HG02870 (cell line): ENCODE measurements around the gene TLE4.

Experiments
- ATAC-seq: cut with Tn5 transposase; IDR thresholded peaks from one replicate; pipeline ENCODE4 v1.9.1; 2021; ENCODE audit warnings: mild to moderate bottlenecking, moderate library complexity; ENCODE audit not compliant: unreplicated experiment

Gene TLE4

GRCh38 chr9:79684711-79685575, 113.2 kb downstream of the TLE4 start:
- no peak for ATAC-seq

GRCh38 chr9:79685577-79685976, 113.8 kb downstream of the TLE4 start:
- no peak for ATAC-seq

- ATAC-seq = no peak
Measured at GRCh38 chr9:79686381-79687130, 114.8 kb downstream of the TLE4 start.

- no peak for ATAC-seq
Measured at GRCh38 chr9:79687131-79687447, 115.3 kb downstream of the TLE4 start.

DNA sequence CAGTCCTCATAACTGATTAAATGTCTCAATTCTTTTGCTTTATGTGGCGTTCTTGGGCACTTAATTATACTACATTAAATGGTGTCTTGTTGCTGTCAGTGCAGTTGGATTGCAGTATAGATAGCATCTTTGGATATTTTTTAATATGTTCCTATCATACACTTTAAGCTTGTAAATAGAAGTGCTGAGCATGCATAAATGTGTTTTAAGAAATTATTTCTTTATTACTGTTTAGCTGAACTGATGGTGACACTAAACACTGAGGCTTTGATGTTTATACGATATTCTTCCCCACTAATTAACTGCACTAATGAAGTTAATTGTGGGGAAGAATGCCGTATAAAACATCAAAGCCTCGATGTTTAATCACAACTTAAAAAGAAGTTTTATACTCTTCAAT, 116.6 kb downstream of the TLE4 start:
- no peak for ATAC-seq

DNA sequence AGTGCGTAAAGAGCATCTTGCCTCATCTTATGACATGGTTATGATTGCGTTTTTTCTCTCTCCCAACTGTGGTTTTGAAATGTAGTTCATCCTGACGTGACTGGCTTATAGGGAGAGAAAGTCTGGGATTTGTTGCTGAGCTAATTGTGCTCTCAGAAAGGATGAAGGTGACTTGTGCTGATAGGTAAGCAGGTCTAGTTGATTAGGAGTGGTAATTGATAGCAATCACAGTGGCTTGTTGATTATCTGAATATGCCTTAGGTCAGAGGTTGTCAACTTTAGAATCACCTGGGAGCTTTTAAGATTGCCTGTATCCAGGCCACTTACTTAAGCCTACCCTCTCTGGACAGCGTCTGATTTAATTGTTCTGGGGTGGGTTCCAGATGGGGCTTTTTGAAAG, 117.8 kb downstream of the TLE4 start:
- ATAC-seq = no peak

GRCh38 chr9:79691496-79691895, 119.7 kb downstream of the TLE4 start:
- no peak for ATAC-seq

GRCh38 chr9:79692857-79693571, 121.2 kb downstream of the TLE4 start:
- ATAC-seq = no peak

DNA sequence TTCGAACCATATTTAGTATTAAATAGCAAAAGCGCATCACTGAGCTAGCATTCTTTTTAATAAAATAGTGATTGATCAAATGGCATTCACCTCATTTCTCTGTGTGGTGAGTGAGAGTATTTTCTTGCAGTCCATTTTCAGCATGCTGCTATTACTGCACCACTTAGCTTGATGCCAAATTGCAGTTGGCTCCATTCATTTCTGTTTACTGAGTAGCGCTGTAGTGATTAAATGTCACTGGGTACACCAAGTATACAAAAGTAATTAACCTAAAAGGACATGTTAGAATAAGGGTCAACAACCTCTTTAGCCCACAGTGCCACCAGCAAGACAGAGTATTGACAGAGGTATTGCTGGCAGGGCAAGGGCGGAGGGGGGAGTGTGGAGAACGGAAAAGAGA, 122.0 kb downstream of the TLE4 start:
- ATAC-seq = no peak

- no peak for ATAC-seq
Measured at GRCh38 chr9:79694208-79694607, 122.4 kb downstream of the TLE4 start.

- no peak for ATAC-seq
Measured at GRCh38 chr9:79694676-79695400, 123.1 kb downstream of the TLE4 start.

- peak; percentile 71 for ATAC-seq
Measured at GRCh38 chr9:79695531-79696175, 123.9 kb downstream of the TLE4 start.

DNA sequence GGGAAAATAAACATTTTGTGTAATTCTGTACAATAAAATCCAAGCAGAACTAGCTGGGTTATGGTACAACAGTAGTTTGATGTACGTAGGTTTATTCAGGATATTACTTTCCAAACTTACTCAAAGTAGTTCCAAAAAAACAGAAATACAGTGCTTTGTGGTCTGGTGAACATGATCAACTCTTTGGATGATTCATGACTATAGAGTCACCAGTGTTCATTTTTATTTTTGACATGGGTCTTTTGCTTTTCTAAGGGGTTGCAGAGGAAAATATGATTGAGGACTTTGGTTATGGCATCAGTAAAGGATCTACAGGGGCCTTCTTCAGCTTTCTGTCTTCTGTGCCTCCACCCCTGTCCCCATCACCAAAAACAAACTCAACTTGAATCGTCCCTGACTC, 127.2 kb downstream of the TLE4 start:
- no peak for ATAC-seq

DNA sequence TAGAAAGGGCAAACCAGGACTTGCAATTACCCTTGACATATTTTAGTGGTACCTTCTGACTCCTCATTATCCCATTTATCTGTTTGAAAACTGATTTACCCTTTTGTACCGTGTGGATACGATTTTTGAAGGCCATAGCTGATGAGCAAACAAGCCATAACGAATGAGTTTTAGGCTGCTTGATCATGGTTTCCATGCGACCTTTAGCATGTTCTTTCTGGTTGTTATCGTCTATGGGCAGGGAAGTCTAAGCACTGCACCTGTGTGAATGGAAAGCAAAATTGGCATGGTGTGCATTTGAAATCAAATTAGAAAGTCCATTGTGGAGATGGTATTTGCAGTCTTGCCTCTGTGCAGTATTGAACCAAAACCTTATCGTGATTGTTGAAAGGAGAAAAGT, 127.7 kb downstream of the TLE4 start:
- no peak for ATAC-seq

DNA sequence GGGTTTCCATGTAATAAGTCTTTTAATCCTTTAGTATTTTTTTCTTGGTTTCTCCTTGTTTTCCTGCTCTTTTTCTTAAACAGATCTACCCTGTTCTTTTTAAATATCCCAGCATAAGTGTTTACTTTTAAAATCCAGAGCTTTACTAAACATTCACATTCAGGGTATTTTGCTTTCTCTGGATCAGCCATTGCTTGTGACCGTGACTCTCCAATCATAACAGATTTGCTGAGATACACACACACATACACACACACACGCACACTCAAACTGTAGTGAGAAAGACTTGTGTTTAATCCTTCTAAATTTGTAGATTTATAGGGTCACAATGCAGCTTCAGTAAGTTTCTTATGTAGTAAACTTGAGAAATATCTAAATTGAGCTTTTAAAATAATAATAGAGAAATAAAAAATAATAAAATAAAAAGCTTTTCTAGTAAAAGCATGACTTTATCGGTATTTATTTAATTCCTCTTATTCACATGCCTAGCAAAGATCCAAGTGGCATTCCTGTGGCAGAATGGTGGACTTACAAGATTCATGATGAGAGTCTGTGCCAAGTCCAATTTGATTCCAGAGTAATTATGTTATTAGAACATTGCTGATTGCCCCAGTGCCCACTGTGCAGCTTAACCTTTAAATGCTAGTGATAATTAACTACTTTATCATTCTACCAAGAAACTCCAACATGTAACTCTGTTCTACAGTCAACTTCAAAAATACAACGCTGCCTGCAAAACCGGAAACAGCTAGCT, 129.0 kb downstream of the TLE4 start:
- ATAC-seq = no peak

DNA sequence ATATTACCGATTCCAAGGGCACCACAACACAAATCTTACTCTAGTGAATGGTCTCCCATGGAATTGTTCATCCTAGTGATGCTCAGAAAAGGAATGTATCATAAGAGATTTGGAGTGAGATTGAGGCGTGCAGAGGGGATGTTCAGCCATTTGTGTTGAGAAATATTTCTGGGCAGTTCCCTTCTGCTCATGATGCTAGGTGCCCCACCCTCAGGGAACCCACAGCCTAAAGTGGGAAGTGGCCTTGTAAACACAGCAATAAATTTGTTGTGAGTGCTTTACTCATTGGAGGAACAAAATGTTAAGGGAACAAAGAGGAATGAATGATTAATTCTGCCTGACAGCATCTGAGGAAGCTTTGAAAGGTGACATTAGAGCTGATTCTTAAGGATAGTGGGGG, 129.9 kb downstream of the TLE4 start:
- no peak for ATAC-seq

DNA sequence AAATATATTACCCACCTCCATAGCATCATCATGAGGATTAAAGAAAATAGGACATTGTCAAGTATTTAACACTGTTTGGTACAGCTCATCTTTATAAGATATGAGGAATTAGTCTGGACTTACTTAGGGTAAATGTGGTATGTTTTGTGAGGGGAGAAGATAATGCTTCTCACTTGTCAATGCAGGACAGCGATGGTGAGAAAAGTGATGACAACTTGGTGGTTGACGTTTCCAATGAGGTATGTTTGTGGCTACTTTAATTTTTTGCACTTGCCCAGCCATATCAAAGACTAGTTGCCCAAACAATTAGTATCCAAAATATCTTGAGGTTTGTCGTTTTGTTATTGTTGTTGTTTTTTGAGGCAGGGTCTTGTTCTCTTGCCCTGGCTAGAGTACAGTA, 133.9 kb downstream of the TLE4 start:
- ATAC-seq = no peak

GRCh38 chr9:79706512-79706911, 134.7 kb downstream of the TLE4 start:
- ATAC-seq = no peak

DNA sequence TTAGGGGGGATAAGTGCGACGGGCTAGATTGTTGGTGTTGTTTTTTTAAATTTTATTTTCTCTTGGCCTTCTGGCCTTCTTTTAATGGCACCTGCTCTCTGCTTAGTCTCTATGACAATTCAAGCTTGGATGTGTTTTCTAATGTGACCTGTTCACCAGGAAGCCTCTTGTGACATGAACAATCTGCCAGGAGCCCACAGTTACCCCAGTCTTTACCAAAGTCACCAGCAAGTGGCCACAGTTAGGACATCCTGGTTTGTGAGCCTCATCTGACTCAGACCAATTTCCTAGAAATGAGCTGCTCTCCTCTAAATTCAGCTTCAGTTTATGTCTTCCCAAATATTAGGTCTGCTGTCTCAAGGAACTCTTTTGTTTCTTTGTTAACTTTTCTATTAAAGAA, 135.8 kb downstream of the TLE4 start:
- no peak for ATAC-seq

GRCh38 chr9:79708541-79708940, 136.8 kb downstream of the TLE4 start:
- no peak for ATAC-seq
